ENCODE measurements around the gene LRCH4.

Gene LRCH4

DNA sequence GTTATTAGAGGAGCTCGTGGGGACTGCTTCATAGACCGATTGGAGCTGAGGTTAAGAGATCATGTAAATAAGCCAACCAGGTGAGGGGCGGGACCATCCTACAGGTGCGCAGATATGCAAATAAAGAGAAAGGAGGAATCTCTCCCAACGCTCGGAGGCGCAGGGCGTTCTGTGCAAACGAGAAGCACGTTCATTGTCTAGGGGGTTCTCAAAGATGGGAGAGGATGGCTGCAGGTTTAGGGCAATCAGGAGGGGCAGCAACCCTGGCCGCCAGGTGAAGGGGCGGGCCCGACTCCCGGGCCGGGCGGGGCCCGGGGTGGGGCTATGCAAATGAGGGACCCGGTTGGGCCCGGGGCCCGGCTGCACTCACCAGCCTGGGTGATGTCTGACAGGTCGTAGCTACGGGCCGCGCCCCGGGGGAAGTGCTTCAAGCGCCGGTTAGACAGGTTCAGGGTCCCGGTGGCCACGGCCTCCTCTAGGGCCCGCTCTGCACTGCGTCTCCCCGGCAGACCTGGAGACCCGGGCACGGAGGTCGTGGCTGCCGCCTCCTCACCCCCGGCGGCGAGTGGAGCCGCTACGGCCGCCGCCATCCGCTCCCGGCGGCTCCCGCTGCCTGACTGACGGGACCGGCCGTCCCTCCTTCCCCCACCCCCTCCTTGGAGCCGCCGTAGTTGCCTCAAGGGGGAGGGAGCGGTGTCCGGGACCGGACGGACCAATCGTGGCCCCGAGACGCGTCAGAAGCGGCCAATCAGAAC, at the start of gene LRCH4:
TSS of gene LRCH4 (minus strand) at position 619 of the 755 bp plus-strand sequence. CDS start at position 590, 29 bp downstream.
- peak in 1 of 3 donors; percentile 46 for DNase-seq (ENCODE audit: low read depth in 2 of 3, low spot score in 1 of 3)

DNA sequence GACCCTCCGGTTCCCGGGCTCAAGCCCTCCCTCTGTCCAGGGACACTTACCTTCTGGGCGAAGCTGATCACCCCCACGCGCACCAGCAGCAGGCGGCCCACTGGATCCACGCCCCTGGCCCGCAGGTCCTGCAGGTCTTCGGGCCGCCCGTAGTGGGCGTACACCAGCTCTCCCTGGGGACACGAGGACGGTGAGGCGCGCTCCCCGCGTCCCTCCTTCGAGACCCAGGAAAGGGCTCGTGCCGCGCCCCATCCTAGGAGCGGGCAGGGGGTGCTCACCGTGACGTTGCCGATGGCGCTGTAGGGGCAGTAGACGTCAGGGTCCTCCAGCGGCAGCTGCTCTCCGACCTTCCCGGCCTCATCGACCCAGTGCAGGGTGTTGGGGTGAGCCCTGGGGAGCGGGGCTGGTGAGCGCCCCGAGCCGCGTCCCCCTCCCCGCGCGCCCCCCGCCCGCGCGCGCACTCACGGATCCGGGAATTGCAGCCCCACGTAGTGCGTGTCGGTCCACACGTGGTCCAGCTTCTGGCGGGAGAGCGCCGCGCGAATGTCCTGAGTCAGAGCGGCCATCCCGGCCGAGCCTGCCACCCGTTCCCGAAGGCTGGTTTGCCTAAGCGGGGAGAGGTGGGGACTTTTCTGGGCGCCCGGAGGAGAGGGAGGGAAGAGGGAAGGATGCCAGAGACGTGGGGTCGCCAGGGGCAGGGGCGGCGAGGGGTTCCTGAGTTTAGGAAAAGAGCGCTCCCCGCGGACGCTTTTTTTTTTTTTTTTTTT, 47.2 kb upstream of the LRCH4 start:
- DNase-seq (ENCODE audit: low read depth in 2 of 3, low spot score in 1 of 3): peak in 2 of 3 donors; percentile 31 to 54

- no peak for DNase-seq (ENCODE audit: low read depth in 2 of 3, low spot score in 1 of 3)
These were observed 44.1 kb upstream of the LRCH4 start for GRCh38 chr7:100630066-100630465.

DNA sequence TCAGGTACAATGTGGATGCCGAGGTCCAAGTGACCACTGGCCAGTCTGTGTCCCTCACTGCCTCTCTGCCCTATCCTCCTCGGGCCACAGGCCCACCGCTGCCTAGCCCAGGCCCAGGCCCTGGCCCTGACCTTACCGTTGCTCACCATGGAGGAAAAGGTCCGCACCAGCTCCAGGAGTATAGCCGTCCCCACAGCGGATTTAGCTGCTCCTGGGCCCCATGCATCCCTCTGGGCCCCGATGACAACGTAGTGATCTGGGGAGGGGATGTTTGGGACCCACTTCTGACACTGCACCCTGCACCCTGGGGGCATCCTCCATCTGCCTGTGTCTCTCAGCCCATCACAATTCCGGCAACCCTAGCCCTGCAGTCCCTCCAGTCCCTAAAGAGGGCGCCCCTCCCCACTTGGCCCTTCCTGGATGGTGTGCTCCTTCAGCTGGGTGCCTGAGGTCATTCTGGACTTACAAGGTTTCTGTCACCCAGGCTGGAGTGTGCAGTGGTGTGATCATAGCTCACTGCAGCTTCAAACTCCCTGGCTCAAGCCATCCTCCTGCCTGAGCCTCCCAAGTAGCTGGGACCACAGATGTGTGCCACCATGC, 43.3 kb upstream of the LRCH4 start:
- no peak for DNase-seq (ENCODE audit: low read depth in 2 of 3, low spot score in 1 of 3)

GRCh38 chr7:100627238-100627549, 41.3 kb upstream of the LRCH4 start:
- no peak for DNase-seq (ENCODE audit: low read depth in 2 of 3, low spot score in 1 of 3)

DNA sequence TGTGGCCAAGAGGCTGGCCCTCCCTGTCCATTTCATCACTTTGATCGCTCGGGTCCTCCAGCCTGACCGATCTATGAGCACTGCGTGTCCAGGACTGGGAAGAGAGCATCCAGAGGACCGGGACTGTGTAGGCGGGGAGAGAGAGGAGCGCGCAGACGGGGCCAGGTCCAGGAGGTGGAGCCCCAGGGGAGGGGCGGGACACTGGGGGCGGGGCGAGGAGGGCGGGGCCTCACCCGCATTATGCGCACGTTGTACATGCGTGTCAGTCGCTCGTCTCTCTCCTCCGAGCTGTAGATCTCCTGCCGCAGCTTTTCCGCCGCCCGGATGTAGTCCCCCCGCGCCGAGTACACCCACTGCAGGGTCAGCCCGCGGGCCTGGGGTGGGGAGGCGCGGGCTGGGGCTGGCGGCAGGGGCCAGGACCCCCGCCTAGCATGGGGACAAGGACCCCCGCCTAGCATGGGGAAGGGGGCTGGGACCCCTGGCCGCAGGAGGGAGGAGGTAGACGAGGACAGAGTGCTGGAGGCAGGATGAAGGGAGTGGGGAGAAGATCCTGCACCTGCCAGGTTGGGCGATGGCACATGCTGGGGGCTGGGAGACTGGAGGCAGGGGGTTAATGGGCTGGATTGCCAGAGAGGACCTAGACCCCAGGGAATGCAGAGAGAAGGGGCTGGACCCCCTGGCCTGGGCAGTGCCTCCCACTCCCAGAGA, 40.8 kb upstream of the LRCH4 start:
- DNase-seq (ENCODE audit: low read depth in 2 of 3, low spot score in 1 of 3): peak; percentile 85 to 87 (median 86)

- no peak for DNase-seq (ENCODE audit: low read depth in 2 of 3, low spot score in 1 of 3)
These were observed 40.1 kb upstream of the LRCH4 start for GRCh38 chr7:100626055-100626454.

GRCh38 chr7:100623951-100624824, 38.3 kb upstream of the LRCH4 start:
- no peak for DNase-seq (ENCODE audit: low read depth in 2 of 3, low spot score in 1 of 3)

GRCh38 chr7:100621554-100621953, 35.6 kb upstream of the LRCH4 start:
- no peak for DNase-seq (ENCODE audit: low read depth in 2 of 3, low spot score in 1 of 3)

DNA sequence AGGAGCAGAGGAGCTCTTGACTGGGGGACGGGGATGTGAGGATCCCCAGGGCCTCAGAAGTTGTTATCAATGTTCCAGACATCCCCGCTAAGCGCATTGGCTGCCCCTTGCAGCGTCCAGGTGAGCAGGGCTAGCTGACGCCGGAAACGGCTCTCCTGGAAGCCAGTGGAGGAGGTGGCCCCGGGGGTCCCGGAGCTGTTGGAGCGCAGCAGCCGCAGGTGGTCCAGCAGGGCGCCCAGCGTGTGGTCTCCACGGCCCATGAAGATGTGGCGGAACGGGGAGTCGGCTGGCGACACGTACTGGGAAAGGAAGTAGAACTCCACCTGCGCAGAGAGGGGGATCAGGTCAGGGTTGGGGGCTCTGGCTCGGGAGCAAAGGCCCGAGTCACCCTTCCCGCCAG, 34.9 kb upstream of the LRCH4 start:
- no peak for DNase-seq (ENCODE audit: low read depth in 2 of 3, low spot score in 1 of 3)

DNA sequence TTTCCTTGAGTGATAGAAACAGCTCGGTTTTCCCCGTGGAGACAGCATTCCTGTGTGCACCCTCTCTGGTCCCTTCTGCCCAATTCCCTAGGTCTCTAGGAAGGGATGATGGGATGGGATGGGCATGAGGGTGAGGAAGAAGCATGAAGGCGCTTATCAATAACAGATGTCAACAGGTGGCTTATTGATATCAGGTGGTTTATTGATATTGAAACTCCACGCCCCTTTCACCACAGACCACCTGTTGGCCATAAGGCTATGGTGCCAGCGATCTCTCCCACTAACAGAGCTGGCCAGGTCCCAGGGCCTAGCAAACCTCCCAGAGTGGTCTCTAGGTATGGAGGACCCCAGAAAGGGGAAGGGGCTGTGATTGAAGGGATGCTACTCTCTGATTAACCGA, 34.3 kb upstream of the LRCH4 start:
- DNase-seq (ENCODE audit: low read depth in 2 of 3, low spot score in 1 of 3): no peak

DNA sequence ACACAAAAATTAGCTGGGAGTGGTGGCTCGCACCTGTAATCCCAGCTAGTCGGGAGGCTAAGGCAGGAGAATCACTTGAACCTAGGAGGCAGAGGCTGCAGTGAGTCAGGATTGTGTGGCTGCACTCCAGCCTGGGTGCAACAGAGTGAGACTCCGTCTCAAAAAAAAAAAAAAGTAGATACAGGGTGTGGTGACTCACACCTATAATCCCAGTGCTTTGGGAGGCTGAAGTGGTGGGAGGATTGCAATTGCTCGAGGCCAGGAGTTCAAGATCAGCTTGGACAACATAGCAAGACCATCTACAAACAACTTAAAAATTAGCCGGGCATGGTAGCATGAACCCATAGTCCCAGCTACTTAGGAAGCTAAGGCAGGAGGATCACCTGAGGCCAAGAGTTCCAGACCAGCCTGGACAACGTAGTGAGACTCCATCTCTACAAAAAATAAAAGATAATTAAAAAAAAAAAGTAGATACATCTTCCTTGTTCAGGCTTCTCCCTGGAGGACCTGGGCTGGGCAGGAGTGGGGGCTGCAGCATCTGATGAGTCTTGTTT, 28.5 kb upstream of the LRCH4 start:
- no peak for DNase-seq (ENCODE audit: low read depth in 2 of 3, low spot score in 1 of 3)

GRCh38 chr7:100613412-100614175, 27.7 kb upstream of the LRCH4 start:
- DNase-seq (ENCODE audit: low read depth in 2 of 3, low spot score in 1 of 3): no peak

- DNase-seq (ENCODE audit: low read depth in 2 of 3, low spot score in 1 of 3): no peak
These were observed 26.9 kb upstream of the LRCH4 start for GRCh38 chr7:100612730-100613390.

DNA sequence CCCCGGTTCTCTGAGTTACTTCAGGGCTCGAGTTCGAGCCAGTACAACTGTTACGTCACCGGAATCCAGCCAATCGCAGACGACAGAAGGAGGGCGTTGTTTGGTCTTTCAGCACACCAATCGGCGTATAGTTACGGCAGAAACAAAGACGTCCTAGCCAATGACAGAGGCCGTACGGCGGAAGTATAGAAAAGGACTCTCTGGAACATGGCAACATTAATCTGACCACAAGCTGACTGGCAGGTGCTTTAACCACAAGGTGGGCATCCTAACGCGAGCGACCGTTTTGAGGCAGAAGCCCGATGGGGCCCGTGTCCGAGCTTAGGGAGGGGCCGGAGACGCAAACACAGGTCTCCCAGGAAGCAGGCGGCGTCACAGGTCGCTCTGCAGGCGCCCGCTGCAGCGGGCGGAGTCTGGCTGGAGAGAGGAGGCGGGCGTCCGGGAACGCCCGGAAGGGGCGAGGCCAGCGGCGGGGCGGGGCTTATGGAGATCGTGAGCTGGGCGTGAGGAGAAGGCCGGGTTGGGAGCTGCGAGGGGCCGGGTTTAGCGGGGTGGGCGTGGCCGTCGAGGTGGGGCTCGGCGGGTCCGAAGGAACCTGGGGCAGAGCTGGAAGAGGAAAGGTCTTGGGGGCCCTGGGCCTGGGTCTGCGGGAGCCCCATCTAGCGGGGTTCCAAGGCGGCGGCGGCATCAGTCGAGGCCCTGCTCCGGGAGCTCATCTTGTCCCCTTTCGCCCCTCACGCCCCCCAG, 26.2 kb upstream of the LRCH4 start, which contains the start of gene MOSPD3:
TSS of gene MOSPD3 (plus strand) at position 558 of the 747 bp plus-strand sequence. CDS start 252 bp downstream, outside the sequence.
- peak; percentile 96 to 99 (median 97) for DNase-seq (ENCODE audit: low read depth in 2 of 3, low spot score in 1 of 3)

- no peak for DNase-seq (ENCODE audit: low read depth in 2 of 3, low spot score in 1 of 3)
These were observed 24.0 kb upstream of the LRCH4 start for GRCh38 chr7:100609958-100610357.

- no peak for DNase-seq (ENCODE audit: low read depth in 2 of 3, low spot score in 1 of 3)
These were observed 21.2 kb upstream of the LRCH4 start for GRCh38 chr7:100607111-100607510.

GRCh38 chr7:100606313-100606712, 20.4 kb upstream of the LRCH4 start:
- no peak for DNase-seq (ENCODE audit: low read depth in 2 of 3, low spot score in 1 of 3)
